ENCODE data around the gene CBFA2T3.

The CBFA2T3 gene

GRCh38 chr16:88888057-88888456, 89.0 kb downstream of the CBFA2T3 start:
- H3K9me3 ChIP-seq (ENCODE audit: control insufficient read depth, low read length) = no peaks in the 10 kb centered on the region
- no peak overlapping the region for H3K4me3 ChIP-seq (ENCODE audit: insufficient read depth, low read depth, low read length)
- no peaks in the 10 kb centered on the region for H3K27me3 ChIP-seq (ENCODE audit: control insufficient read depth, insufficient read depth, low read length, poor library complexity, severe bottlenecking)
- 93% methylated on average over 13 of the region's 14 CpGs for WGBS, 2 experiments
- no peaks in the 10 kb centered on the region for H3K36me3 ChIP-seq (ENCODE audit: control insufficient read depth, insufficient read depth, low read length)
- no peak overlapping the region for H3K27ac ChIP-seq (ENCODE audit: insufficient read depth, low read depth, low read length, poor library complexity, severe bottlenecking)
- H3K4me1 ChIP-seq (ENCODE audit: control insufficient read depth, insufficient read depth, low read length) = no peaks in the 10 kb centered on the region

DNA sequence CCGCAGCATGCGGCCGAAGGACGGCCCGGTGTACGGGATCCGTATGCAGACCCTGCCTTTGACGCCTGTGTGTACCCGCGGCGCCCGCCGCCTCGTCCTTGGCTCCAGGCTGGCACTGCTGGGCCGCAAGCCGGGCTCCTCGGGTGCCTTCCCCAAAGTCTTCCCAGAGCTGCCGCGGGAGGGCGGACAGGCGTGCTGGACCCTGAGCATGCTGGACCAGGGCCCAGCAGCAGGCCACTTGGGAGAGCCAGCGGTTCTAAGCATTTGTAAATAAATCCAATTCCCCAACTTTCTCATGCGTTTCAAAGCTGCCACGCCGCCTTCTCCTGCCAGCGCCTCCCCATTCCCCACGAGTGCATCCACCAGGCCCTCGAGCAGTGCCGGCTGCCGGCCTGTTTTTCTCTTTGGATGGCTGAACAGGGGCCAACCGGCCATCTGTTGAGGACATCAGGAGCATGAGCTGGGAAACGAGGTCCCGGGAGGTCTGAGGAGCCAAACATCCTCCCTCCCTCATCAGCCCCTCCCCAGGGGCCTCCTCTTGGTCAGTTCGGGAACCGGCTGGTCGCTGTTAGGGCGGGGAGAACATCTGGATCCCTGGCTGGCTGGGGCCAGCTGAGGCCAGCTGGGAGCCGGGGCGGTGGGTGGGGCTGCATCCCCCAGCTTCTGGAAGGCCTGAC, 90.0 kb downstream of the CBFA2T3 start:
- WGBS, 2 experiments = 89 to 91% methylated on average over 39 of the region's 39 CpGs
- Histone ChIP-seq H3K9me3 (ENCODE audit: control insufficient read depth, low read length) (no peaks in the 10 kb centered on the region), H3K36me3 (ENCODE audit: control insufficient read depth, insufficient read depth, low read length) (no peaks in the 10 kb centered on the region), H3K27me3 (ENCODE audit: control insufficient read depth, insufficient read depth, low read length, poor library complexity, severe bottlenecking) (no peaks in the 10 kb centered on the region), H3K4me1 (ENCODE audit: control insufficient read depth, insufficient read depth, low read length) (no peaks in the 10 kb centered on the region), H3K27ac (ENCODE audit: insufficient read depth, low read depth, low read length, poor library complexity, severe bottlenecking) (no peak overlapping the region), H3K4me3 (ENCODE audit: insufficient read depth, low read depth, low read length) (no peak overlapping the region)

DNA sequence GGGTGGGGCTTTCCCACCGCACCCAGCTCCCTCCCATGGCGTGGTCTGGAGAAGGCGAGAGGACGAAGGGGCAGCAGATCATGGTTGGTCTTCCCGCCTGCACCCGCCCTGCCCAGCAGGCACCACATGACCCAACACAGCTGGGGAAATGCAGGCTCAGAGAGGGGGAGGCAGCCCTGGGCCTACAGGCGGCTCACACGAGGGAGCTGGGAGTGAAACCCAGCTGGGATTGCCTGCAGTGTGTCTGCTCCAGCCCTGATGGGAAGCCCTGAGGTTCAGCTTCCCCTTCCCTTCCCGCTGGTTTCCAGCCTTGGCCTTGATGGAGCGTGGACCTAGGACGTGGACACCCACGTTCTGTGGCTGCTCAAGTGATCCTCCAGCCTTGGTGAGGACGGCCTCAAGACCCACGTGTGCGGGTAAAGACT, 90.6 kb downstream of the CBFA2T3 start:
- 93% methylated on average over 15 of the region's 15 CpGs for WGBS, 2 experiments
- no peaks in the 10 kb centered on the region for H3K36me3 ChIP-seq (ENCODE audit: control insufficient read depth, insufficient read depth, low read length)
- H3K27me3 ChIP-seq (ENCODE audit: control insufficient read depth, insufficient read depth, low read length, poor library complexity, severe bottlenecking) = no peaks in the 10 kb centered on the region
- no peak overlapping the region for H3K27ac ChIP-seq (ENCODE audit: insufficient read depth, low read depth, low read length, poor library complexity, severe bottlenecking)
- H3K9me3 ChIP-seq (ENCODE audit: control insufficient read depth, low read length) = no peaks in the 10 kb centered on the region
- H3K4me3 ChIP-seq (ENCODE audit: insufficient read depth, low read depth, low read length) = no peak overlapping the region
- no peaks in the 10 kb centered on the region for H3K4me1 ChIP-seq (ENCODE audit: control insufficient read depth, insufficient read depth, low read length)

GRCh38 chr16:88885693-88886280, 91.2 kb downstream of the CBFA2T3 start:
- Histone ChIP-seq H3K36me3 (ENCODE audit: control insufficient read depth, insufficient read depth, low read length) (no peaks in the 10 kb centered on the region), H3K4me1 (ENCODE audit: control insufficient read depth, insufficient read depth, low read length) (peaks cover 5% of the 10 kb centered on the region), H3K9me3 (ENCODE audit: control insufficient read depth, low read length) (no peaks in the 10 kb centered on the region), H3K27me3 (ENCODE audit: control insufficient read depth, insufficient read depth, low read length, poor library complexity, severe bottlenecking) (no peaks in the 10 kb centered on the region), H3K27ac (ENCODE audit: insufficient read depth, low read depth, low read length, poor library complexity, severe bottlenecking) (no peak overlapping the region), H3K4me3 (ENCODE audit: insufficient read depth, low read depth, low read length) (no peak overlapping the region)
- WGBS, 2 experiments = 92 to 93% methylated on average over 28 of the region's 28 CpGs

GRCh38 chr16:88884569-88885271, 92.3 kb downstream of the CBFA2T3 start:
- Histone ChIP-seq H3K27me3 (ENCODE audit: control insufficient read depth, insufficient read depth, low read length, poor library complexity, severe bottlenecking) (no peaks in the 10 kb centered on the region), H3K9me3 (ENCODE audit: control insufficient read depth, low read length) (no peaks in the 10 kb centered on the region), H3K4me3 (ENCODE audit: insufficient read depth, low read depth, low read length) (no peak overlapping the region), H3K4me1 (ENCODE audit: control insufficient read depth, insufficient read depth, low read length) (peaks cover 10% of the 10 kb centered on the region), H3K36me3 (ENCODE audit: control insufficient read depth, insufficient read depth, low read length) (no peaks in the 10 kb centered on the region), H3K27ac (ENCODE audit: insufficient read depth, low read depth, low read length, poor library complexity, severe bottlenecking) (no peak overlapping the region)
- 95% methylated on average over 39 of the region's 39 CpGs for WGBS, 2 experiments

- H3K27ac ChIP-seq (ENCODE audit: insufficient read depth, low read depth, low read length, poor library complexity, severe bottlenecking) = no peak overlapping the region
- H3K9me3 ChIP-seq (ENCODE audit: control insufficient read depth, low read length) = no peaks in the 10 kb centered on the region
- H3K4me3 ChIP-seq (ENCODE audit: insufficient read depth, low read depth, low read length) = no peak overlapping the region
- H3K27me3 ChIP-seq (ENCODE audit: control insufficient read depth, insufficient read depth, low read length, poor library complexity, severe bottlenecking) = no peaks in the 10 kb centered on the region
- peaks cover 10% of the 10 kb centered on the region for H3K4me1 ChIP-seq (ENCODE audit: control insufficient read depth, insufficient read depth, low read length)
- no peaks in the 10 kb centered on the region for H3K36me3 ChIP-seq (ENCODE audit: control insufficient read depth, insufficient read depth, low read length)
- 92 to 94% methylated on average over 11 of the region's 11 CpGs for WGBS, 2 experiments
Measured at GRCh38 chr16:88883946-88884345, 93.1 kb downstream of the CBFA2T3 start.

GRCh38 chr16:88883117-88883895, 93.7 kb downstream of the CBFA2T3 start:
- Histone ChIP-seq H3K27me3 (ENCODE audit: control insufficient read depth, insufficient read depth, low read length, poor library complexity, severe bottlenecking) (no peaks in the 10 kb centered on the region), H3K4me1 (ENCODE audit: control insufficient read depth, insufficient read depth, low read length) (peaks cover 10% of the 10 kb centered on the region), H3K36me3 (ENCODE audit: control insufficient read depth, insufficient read depth, low read length) (no peaks in the 10 kb centered on the region), H3K9me3 (ENCODE audit: control insufficient read depth, low read length) (no peaks in the 10 kb centered on the region), H3K27ac (ENCODE audit: insufficient read depth, low read depth, low read length, poor library complexity, severe bottlenecking) (no peak overlapping the region), H3K4me3 (ENCODE audit: insufficient read depth, low read depth, low read length) (no peak overlapping the region)
- 95 to 96% methylated on average over 49 of the region's 49 CpGs for WGBS, 2 experiments

DNA sequence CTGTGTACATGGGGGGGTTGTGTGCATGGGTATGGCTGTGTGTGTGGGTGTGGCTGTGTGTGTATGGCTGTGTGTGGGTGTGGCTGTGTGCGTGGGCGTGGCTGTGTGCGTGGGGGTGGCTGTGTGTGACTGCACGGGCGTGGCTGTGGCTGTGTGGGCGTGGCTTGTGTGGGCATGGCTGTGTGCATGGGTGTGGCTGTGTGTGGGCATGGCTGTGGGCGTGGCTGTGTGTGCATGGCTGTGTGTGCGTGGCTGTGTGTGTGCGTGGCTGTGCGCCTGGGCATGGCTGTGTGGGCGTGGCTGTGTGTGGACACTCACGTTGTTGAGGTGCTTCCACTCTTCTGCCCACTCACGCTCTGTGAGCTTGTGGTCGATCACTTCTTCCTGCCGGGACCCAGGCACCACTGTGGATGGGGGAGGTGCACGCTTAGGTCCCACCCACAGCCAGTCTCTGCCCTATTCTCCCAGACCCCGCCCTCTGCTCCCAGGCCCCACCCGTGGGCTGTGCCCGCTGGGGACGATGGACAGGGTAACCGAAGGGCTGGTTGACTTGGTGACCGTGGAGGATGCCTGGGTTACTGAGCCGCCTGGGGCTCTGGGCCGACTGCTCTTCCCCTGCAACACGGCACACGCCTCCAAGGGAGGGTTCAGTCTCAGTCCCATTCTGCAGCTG, 94.5 kb downstream of the CBFA2T3 start:
- Histone ChIP-seq H3K36me3 (ENCODE audit: control insufficient read depth, insufficient read depth, low read length) (no peaks in the 10 kb centered on the region), H3K4me1 (ENCODE audit: control insufficient read depth, insufficient read depth, low read length) (peaks cover 10% of the 10 kb centered on the region), H3K4me3 (ENCODE audit: insufficient read depth, low read depth, low read length) (no peak overlapping the region), H3K9me3 (ENCODE audit: control insufficient read depth, low read length) (no peaks in the 10 kb centered on the region), H3K27ac (ENCODE audit: insufficient read depth, low read depth, low read length, poor library complexity, severe bottlenecking) (no peak overlapping the region), H3K27me3 (ENCODE audit: control insufficient read depth, insufficient read depth, low read length, poor library complexity, severe bottlenecking) (no peaks in the 10 kb centered on the region)
- WGBS, 2 experiments = 93 to 95% methylated on average over 26 of the region's 26 CpGs

GRCh38 chr16:88881675-88882357, 95.2 kb downstream of the CBFA2T3 start:
- Histone ChIP-seq H3K9me3 (ENCODE audit: control insufficient read depth, low read length) (no peaks in the 10 kb centered on the region), H3K4me1 (ENCODE audit: control insufficient read depth, insufficient read depth, low read length) (peaks cover 10% of the 10 kb centered on the region), H3K36me3 (ENCODE audit: control insufficient read depth, insufficient read depth, low read length) (no peaks in the 10 kb centered on the region), H3K27me3 (ENCODE audit: control insufficient read depth, insufficient read depth, low read length, poor library complexity, severe bottlenecking) (no peaks in the 10 kb centered on the region), H3K27ac (ENCODE audit: insufficient read depth, low read depth, low read length, poor library complexity, severe bottlenecking) (no peak overlapping the region), H3K4me3 (ENCODE audit: insufficient read depth, low read depth, low read length) (no peak overlapping the region)
- WGBS, 2 experiments = 92 to 94% methylated on average over 27 of the region's 27 CpGs
